ENCODE results near the gene FANCI.

DNA sequence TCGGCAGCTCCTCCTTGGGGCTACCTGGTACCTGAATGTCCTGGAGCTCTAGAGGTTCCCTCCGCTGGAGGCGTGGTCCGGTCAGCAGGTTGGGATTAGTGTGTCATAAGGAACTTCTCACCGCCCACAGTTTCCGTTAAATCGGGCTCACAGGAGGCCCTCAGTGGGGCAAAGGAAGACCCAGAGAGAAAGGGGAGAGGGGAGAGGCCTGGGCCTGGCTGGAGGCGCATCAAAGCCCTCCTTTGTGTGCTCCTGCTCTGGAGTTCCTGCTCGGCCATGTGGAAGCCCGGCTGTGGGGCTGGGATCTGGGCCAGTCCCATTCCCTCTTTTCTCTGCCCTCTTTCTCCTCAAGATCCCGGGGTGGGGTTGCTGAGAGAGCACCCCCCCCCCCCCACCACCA, 22.2 kb upstream of the FANCI start, which contains the start of gene RLBP1:
- TF ChIP-seq, protein P1, sequence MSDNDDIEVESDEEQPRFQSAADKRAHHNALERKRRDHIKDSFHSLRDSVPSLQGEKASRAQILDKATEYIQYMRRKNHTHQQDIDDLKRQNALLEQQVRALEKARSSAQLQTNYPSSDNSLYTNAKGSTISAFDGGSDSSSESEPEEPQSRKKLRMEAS (IDR thresholded peaks at IDR 0.05): no peak
- TF ChIP-seq CEBPB (IDR thresholded peaks at IDR 0.05) (no peak), YY1 (IDR thresholded peaks at IDR 0.05; ENCODE audit: low read depth) (no peak), RAD21 (IDR thresholded peaks at IDR 0.05; ENCODE audit: low read depth) (no peak), TEAD4 (IDR thresholded peaks at IDR 0.05) (no peak), EGR1 (IDR thresholded peaks at IDR 0.05) (no peak), FOXM1 (IDR thresholded peaks at IDR 0.05; ENCODE audit: borderline replicate concordance, low read depth) (no peak), NFIC (IDR thresholded peaks at IDR 0.05) (no peak), EP300 (IDR thresholded peaks at IDR 0.05; ENCODE audit: borderline replicate concordance) (no peak), TCF12 (IDR thresholded peaks at IDR 0.05; ENCODE audit: low read depth) (no peak), TAF1 (IDR thresholded peaks at IDR 0.05; ENCODE audit: low read depth) (no peak), CREB1 (IDR thresholded peaks at IDR 0.05; ENCODE audit: low read depth) (no peak)
- TF ChIP-seq, protein P2, sequence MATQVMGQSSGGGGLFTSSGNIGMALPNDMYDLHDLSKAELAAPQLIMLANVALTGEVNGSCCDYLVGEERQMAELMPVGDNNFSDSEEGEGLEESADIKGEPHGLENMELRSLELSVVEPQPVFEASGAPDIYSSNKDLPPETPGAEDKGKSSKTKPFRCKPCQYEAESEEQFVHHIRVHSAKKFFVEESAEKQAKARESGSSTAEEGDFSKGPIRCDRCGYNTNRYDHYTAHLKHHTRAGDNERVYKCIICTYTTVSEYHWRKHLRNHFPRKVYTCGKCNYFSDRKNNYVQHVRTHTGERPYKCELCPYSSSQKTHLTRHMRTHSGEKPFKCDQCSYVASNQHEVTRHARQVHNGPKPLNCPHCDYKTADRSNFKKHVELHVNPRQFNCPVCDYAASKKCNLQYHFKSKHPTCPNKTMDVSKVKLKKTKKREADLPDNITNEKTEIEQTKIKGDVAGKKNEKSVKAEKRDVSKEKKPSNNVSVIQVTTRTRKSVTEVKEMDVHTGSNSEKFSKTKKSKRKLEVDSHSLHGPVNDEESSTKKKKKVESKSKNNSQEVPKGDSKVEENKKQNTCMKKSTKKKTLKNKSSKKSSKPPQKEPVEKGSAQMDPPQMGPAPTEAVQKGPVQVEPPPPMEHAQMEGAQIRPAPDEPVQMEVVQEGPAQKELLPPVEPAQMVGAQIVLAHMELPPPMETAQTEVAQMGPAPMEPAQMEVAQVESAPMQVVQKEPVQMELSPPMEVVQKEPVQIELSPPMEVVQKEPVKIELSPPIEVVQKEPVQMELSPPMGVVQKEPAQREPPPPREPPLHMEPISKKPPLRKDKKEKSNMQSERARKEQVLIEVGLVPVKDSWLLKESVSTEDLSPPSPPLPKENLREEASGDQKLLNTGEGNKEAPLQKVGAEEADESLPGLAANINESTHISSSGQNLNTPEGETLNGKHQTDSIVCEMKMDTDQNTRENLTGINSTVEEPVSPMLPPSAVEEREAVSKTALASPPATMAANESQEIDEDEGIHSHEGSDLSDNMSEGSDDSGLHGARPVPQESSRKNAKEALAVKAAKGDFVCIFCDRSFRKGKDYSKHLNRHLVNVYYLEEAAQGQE (IDR thresholded peaks at IDR 0.05; ENCODE audit: low read depth): no peak
- TF ChIP-seq, protein P3, sequence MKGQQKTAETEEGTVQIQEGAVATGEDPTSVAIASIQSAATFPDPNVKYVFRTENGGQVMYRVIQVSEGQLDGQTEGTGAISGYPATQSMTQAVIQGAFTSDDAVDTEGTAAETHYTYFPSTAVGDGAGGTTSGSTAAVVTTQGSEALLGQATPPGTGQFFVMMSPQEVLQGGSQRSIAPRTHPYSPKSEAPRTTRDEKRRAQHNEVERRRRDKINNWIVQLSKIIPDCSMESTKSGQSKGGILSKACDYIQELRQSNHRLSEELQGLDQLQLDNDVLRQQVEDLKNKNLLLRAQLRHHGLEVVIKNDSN (IDR thresholded peaks at IDR 0.05): no peak
